NK-92 treated with Interleukin-12 subunit alpha and Interleukin-12 subunit beta, amount 100 ng/mL, for 24 hours (cell line): Measurements from ENCODE around the gene ARL6IP5.

ENCODE experiments used
- DNase-seq: peaks from one replicate; lab custom pipeline; 2025; lab: John Stamatoyannopoulos, UW

The ARL6IP5 gene

DNA sequence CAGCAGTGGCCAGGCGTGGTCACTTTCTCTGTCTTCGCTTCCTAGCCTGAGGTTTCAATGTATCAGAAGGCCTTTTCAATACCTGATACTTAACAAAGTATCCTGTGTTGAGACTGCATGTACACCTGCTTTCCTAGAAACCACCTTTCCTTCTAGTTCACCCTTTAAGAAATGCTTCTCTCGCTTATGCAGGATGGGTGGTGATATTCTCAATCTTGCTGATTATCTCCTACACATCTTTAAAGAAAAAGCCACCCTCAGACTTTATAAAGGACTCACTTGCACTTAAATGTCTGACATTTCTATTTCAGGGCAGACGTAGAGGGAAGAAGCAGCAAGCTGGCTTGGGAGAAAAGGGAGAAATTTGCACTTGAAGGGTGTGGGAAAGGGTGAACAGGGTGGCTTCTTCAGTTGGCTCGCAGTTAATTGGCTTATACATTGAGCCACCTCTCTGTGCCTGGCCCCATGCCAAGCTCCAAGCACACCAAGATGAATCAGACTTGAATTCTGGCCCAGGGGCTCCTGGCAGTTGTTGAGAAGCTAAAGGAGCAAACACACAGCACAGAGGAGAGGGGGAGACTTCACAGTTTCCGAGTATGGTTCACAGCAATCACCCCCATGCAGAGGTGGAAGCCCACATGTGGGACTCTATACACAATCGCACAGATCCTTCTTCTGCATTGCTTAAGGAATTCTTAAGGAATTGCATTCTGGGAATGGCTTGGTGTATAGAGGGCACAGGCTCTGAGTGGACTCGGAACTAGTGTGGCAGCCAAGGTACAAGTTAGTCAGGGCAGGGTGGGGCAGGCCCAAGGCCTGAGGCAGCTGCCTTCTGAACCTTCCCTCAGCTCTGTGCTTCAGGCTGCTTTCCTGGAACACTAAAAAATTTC lies 1.3 kb downstream of the ARL6IP5 start:
- DNase-seq: peak; percentile 35

DNA sequence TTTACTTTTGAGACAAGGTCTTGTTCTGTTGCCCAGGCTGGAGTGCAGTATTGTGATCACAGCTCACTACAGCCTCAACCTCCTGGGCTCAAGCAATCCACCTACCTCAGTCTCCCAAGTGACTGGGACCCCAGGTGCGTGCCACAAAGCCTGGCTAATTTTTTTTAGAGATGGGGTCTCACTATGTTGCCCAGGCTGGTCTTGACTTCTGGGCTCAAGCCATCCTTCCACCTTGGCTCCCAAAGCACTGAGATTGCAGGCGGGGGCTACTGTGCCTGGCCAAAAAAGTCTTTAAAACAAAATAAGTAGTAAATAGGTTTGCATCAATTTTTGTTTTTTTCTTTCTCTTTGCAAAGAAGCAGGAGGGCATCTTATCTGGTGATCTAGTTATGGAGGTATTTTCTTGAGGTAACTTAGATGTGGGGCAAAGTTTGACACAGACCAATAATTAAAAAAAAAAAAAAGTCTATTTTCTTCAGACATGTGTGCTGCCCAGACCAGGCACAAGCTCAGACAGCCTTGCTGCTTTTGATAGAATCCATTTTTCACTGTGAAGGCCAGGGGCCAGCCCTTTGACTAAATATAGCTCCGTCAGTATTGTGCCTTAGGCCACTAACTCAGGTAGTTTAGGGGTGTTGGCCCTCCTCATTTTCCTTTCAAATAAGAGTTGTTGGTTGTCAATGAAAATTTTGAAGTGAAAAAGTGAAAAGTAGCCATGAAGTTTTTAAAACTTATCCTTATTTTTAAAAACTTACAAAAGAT lies 2.5 kb downstream of the ARL6IP5 start:
- DNase-seq: no peak

DNA sequence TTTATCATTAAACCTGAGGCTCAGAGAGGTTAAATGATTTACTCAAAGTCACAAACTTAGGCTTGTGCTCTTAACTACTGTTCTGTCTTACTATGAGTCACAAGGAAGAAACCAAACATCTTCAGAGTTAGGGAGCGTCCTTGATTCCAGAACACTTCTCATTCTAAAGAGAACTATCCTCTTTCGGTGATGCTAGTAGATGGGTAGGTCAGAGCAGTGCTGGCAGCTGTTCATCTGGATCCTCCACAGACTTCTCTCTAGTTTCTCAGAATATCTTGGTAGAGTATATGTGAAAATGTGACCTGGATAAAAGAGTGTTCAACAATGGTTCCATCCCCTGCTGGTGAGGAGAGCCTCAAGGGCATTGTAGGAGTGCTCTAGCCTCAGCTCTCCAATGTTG lies 3.3 kb downstream of the ARL6IP5 start:
- no peak for DNase-seq

DNA sequence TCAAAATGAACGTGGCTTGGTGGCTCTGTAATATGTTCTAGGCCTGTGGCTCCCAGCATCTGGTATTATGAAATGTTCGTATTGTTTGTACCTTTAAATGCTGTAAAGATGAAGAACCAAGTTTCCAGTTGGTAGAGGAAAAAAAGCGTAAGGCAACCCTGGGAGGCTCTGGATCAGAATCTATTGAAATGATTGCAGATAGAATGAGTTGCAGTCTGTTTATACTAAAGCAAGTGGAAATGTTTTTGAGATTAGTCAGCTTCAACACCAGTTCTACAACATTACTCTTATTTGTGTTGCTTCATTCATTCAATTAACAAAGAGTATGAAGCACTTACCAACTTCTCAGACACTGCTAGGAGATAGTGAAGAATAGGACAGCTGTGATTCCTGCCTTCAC lies 5.3 kb downstream of the ARL6IP5 start:
- DNase-seq: no peak

DNA sequence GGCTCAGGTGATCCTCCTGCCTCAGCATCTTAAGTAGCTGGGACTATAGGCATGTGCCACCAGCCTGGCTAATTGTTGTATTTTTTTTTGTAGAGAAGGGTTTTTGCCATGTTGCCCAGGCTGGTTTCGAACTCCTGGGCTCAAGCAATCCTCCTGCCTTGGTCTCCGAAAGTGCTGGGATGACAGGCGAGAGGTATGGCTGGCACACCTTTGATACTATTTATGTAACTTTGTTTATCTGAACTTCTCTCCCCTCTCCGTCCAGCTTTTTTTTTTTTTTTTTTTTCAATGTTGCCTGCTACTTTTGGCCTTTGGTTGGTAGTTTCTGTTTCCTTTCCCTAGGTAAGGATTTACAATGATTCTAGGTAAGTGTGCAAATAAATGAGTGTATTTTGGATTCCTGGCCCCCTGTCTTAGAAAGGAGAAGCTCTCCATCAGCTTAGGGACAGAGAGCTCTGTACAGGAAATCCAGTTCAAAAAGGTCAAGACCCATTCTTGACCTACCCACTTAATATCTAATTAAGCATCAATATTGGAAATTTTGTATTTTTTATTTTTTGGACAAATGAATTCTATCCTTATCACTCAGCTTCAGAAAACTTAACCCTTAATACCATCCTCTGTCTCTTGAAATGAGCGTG lies 6.8 kb downstream of the ARL6IP5 start:
- DNase-seq: no peak

DNA sequence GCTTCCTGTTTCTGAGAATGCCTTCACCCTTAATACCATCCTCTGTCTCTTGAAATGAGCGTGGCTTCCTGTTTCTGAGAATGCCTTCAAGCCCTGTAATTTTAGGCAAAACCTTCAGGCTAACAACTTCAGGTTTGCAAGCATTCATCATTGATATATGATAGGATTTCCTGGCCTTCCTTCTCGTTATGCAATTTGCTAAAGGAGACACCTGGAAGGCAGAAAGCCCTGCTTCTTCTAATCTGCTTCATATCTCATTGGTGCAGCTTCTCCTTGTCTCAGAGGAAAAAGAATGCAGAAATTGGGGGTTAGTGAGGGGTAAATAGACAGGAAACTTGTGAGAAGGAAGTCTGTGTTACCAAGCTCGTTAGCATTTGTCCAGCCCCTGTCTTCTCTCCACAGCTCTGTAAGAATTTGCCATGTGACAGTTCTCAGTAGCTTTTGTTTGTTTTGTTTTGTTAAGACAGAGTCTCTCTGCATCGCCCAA lies 7.3 kb downstream of the ARL6IP5 start:
- no peak for DNase-seq

DNA sequence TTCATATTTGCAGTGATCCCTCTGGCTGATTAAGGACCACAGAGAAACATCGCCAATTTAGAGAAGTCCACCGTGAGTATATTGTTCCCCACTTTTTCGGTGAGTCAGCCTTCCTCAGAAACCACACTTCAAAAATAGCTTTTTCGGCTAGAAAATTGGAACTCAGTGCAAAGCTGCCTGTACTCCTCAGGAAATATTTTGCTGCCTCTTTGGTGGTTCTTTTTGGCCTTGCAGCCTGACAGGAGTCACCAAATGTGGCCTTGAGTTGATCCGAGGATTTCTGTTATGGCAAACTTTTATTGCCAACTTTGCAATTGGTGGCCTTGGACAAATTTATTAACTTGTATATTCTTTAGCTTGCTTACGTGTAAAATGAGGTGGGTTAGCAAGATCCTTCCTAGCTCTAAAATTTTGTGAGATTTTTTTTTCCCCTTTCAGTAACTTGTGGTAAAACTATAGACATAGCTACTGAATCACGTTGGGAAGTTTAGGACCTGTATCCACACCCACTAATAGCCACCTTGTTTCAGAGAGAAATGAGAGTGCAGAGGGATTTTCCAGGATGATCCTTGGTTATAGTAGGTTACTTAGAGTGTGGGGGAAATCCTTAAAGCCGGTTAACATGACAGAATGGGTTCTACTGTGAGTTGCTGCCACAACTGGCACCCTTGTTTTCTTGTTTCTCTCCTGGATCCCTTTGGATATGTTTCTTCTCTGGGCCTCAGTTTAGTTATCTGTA lies 9.9 kb downstream of the ARL6IP5 start:
- no peak for DNase-seq

DNA sequence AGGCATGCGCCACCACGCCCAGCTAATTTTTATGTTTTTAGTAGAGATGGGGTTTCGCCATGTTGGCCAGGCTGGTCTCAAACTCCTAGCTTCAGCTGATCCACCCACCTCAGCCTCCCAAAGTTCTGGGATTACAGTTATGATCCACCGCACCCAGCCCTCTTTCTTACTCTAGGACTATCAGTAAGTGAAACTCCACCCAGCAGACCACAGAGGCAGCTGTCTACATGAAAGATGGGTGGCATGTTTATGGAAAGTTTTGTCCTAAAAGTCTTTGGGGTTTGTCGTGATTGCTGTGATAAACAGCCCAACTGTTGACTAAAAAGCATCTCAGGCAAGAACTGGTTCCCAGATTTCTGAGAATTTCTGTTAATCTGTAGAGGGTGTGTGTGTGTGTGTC lies 10.9 kb downstream of the ARL6IP5 start:
- no peak for DNase-seq

DNA sequence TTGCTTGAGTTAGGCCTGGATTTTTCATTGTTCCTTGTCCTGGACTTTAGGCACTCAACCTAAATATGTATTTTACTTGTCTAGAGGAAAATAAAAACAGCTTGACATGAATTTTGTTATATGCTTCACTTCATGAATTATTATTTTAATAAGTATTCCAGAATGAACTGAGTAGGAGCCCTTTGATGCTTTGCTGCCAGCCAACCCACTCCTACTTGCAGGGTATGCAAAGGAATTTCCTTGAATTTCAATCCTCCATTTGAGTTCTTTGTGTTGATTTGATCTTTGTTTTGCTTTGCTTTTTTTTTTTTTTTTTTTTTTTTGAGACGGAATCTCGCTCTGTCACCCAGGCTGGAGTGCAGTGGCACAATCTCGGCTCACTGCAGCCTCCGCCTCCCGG lies 11.6 kb downstream of the ARL6IP5 start:
- DNase-seq: no peak

DNA sequence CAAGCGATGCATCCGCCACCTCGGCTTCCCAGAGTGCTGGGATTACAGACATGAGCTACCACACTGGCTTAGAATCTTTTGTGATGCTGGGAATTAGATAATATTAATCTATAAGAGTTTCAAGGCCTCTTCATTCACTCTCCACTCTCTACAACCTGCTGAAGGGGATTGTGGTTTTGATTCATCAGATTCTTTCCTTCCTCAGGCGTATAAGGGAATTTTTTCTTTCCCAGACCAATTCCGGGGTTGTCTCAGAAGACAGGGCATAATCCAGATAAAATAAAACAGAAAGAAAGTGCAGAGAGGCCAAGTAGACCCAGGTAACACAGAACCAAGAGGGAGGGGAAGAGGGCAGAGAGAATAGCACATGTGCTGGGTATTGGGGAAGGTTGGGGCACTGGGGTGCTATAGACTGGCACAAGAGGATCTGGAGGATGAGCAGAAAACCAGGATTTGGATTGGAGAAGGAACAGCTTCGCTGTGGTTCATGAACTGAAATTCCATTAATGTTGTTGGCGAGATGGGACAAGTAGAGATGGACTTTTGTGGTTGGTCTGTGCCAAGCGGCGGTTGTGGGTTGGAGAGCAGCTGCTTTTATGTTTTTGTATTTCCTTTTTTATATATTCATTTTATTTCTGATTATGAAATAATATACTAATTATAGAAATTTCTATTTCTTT lies 12.8 kb downstream of the ARL6IP5 start:
- no peak for DNase-seq

DNA sequence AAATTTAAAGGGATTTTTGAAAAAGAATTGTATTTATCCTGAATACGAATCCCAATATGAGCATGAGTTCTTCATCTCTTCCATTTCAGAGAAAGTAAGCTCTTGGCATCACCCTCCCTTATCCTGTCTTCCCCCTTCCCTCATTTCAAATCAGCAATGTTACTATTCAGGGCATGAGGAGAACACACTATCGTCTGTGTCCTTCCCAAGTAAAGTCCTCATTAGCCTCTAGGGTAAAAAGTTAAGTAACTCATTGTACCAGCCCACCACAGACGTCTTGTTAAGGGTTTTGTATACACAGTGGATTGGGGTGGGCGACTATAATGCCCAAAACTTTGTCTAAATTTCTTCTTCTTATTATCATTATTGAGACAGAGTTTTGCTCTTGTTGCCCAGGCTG lies 14.8 kb downstream of the ARL6IP5 start:
- no peak for DNase-seq

DNA sequence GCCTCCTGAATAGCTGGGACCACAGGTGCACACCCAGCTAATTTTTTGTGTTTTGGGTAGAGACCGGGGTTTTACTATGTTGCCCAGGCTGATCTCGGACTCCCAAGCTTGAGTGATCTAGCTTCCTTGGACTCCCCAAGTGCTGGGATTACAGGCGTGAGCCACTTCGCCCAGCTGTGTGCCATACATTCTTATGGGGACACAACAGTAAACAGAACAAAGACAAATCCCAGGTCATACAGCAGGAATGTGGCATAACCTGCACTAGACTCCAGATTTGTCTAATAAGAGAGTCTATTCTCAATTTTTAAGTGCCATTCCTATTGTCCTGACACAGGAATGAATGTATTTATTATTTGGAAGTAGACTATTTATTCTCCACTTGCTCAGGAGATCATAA lies 17.6 kb downstream of the ARL6IP5 start:
- DNase-seq: no peak

DNA sequence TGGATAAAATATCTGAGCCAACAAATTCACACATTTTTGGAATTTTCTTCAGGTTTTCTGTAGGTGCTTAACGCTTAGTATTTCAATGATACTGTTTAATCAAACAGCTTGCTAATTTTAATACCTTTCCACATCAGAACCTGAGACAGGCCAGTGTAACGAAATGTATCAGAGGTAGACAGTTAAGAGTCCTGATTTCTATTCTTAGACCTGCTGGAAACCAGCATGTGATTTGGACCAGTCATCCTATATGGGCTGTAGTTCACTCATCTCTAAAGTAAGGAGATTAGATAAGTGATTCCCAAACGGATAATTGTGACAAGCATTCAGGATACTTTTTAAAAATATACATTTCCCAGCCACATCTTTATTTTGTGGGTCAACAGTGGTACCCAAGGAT lies 18.4 kb downstream of the ARL6IP5 start:
- DNase-seq: no peak

DNA sequence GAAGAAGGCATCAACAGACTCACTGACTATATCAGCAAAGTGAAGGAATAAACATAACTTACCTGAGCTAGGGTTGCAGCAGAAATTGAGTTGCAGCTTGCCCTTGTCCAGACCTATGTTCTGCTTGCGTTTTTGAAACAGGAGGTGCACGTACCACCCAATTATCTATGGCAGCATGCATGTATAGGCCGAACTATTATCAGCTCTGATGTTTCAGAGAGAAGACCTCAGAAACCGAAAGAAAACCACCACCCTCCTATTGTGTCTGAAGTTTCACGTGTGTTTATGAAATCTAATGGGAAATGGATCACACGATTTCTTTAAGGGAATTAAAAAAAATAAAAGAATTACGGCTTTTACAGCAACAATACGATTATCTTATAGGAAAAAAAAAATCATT lies 19.8 kb downstream of the ARL6IP5 start:
- no peak for DNase-seq

DNA sequence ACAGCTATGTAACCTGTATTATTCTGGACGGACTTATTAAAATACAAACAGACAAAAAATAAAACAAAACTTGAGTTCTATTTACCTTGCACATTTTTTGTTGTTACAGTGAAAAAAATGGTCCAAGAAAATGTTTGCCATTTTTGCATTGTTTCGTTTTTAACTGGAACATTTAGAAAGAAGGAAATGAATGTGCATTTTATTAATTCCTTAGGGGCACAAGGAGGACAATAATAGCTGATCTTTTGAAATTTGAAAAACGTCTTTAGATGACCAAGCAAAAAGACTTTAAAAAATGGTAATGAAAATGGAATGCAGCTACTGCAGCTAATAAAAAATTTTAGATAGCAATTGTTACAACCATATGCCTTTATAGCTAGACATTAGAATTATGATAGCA lies 20.6 kb downstream of the ARL6IP5 start:
- no peak for DNase-seq

DNA sequence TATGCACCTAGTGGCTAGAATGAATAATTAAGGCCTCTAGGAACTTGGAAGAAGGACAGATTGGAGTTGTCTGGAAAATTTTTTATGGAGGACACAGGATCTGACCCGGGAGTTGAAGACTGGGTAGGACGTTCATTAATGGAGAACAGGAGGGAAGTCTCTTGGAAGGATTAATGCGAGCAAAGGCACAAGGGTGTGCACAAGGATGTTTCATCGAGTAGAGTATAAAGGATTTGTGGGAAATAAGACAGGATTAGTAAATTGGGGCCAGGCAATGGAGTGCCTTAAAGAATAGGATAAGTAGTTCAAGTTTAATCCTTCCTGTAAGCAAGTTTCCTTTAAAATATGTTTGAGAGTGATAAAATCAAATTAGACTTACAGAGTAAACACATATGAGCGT lies 23.1 kb downstream of the ARL6IP5 start:
- no peak for DNase-seq

DNA sequence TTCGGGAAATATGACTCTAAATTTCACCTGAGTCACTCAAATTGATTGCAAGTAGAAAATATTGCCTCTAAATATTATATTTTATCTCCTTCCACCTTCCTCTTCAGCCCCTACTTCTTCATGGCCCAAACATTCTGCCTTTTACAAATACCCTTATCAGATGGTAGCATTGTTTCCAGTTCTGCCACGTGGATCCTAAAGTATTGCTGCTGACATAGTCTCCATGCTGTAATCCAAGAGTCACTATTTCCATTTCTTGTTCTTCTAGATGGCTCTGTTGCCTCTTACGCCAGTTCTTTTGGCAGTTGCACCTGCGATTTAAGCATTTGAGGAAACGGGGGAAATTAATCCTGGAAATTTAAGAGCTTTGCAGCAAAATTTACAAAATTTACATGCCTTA lies 24.1 kb downstream of the ARL6IP5 start:
- DNase-seq: no peak

DNA sequence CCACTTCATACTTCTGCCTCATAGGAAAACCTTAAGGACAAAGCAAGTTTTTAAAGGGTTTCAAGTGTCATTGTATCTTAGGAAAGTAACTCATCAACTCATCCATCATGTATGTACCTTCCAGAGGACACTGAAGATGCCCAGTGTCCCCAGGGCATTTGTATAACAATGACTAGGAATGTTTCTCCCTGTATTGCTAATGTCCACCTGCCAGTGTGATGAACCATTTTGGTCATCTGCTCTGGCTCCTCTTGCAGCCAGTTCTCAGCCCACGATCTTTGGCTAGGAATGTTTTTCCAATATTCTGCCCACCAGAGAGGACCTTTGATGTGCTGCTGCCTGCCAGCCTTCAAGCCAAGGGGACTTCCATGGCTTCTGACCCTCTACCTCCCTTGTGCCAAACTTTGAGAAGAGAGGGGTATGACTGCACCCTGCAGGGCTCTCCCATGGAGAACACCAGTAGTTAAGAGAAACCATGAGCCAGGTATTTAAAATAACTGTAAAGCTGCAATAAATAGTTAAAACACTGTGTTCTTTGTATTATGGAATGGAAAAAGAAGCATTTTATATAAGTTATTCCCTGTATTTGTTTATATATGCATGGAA lies 26.3 kb downstream of the ARL6IP5 start:
- no peak for DNase-seq

DNA sequence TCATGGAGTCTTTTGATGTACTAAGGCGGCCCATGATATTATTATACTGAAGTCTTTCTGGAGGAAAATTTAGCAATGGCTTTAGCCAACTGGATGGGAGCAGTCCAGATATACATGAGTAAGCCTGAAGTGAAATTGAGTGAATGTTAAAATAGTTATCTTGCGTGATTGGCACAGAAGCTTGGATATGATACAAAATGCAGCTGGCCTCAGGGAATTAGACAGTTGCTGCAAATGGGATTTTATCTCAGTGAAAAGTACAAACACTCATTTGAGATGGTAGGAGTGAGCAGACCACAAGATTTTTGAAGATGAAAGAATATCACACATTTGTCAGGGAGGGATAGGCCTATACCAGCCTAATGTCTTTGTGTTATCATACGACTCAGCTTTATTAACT lies 28.8 kb downstream of the ARL6IP5 start:
- DNase-seq: no peak

DNA sequence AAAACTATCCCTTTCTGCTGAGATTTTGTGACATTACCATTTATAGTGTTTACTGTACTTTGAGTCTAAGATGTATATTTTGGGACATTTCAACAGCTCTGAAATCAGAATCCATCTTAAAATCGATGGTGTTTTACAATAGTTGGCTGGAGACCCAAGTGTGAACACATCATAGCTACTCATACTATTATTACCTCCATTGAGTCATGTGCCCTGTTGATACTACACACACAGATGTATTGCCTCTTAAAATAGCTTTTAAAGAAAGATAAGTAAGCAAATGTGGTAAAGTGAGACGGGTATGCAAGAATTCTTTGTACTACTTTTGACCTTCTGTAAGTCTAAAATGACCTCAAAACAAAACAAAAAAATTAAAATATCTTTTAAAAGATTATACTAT lies 31.0 kb downstream of the ARL6IP5 start:
- no peak for DNase-seq

DNA sequence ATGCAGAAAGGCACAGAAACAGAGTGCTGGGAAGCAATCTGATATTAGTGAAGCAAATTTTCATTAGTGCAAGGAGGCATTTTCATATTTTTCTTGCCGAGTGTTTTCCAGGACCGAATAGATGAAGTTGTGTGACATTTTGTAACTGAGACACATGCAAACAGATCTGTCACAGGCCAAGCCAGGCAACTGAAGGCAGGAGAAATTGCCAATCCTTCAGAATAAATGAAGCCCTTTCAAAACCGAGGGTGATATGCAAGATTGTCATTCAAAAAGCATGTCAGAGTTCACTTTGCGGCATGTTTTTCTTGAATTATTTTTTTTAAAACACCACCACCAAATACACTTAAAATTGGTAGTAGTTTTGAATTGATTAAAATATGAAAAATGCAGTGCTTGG lies 31.4 kb downstream of the ARL6IP5 start:
- no peak for DNase-seq
